Psoas muscle (tissue), 8 donors: ENCODE results near the gene ACE. TPM values are rescaled to one million over a fixed set of nuclear protein-coding genes. Genes with fewer than 3 reads are reported as not detected.

Experiments
- ATAC-seq, 4 donors: fragments of 200-7000 bp; cut with Tn5 transposase; one replicate each; pipeline ENCODE4 v1.9.1; 2020; ENCODE audit warnings: moderate library complexity in 3 of 4, mild to moderate bottlenecking in 2 of 4
- DNase-seq, 2 donors: peaks; one replicate each; pipeline ENCODE4 v3.0.0-alpha.2; 2020
- H3K27ac ChIP-seq: fragments of 200-600 bp; one replicate; pipeline ENCODE4 v1.8.0; 2022
- H3K27me3 ChIP-seq, 3 donors: fragments of 200-600 bp in 1 of 3; one replicate each; pipeline versions ENCODE4 v1.6.1 to v1.8.0; 2013 to 2022; ENCODE audit warnings: low read length in 2 of 3, mild to moderate bottlenecking in 2 of 3, moderate library complexity in 1 of 3; ENCODE audit not compliant: insufficient read depth in 3 of 3
- H3K36me3 ChIP-seq, 2 donors: fragments of 200-600 bp in 1 of 2; one replicate each; pipeline versions ENCODE4 v1.6.1 to v1.8.0; 2013 to 2022; ENCODE audit warnings: low read depth in 1 of 2, mild to moderate bottlenecking in 1 of 2, moderate library complexity in 1 of 2; ENCODE audit not compliant: insufficient read depth in 1 of 2
- H3K4me1 ChIP-seq: fragments of 200-600 bp; one replicate; pipeline ENCODE4 v1.8.0; 2022
- H3K4me3 ChIP-seq: fragments of 200-600 bp; one replicate; pipeline ENCODE4 v1.8.0; 2022; ENCODE audit warnings: mild to moderate bottlenecking
- H3K9me3 ChIP-seq: fragments of 200-600 bp; one replicate; pipeline ENCODE4 v1.8.0; 2022
- CTCF ChIP-seq: fragments of 200-600 bp; IDR thresholded peaks from one replicate; pipeline ENCODE4 v1.8.0; 2022; ENCODE audit warnings: antibody characterized with exemption
- WGBS, 3 donors: extraction: QIAGEN DNeasy Blood & Tissue Kit; methylation state at CpG; one replicate each; pipeline versions ENCODE4 v1.1.6 to v1.1.7; 2013; 5-methylcytosine and 5-hydroxymethylcytosine counted together
- intact Hi-C, 2 donors: fragments of 100-400 bp; cut with DNase I; formaldehyde crosslinking; loops; one replicate each; pipeline versions ENCODE4 v1.11.0 to v1.14.2; 2022
- polyA plus RNA-seq, 3 donors: library from polyadenylated mRNA; stranded (reverse); fragments of 200-250 nt; gene quantifications; one replicate each; pipeline ENCODE4 v1.2.3, GENCODE V29; 2013
- total RNA-seq, 4 donors: library from RNA; stranded (reverse); fragmentation: NEBNext Ultra II Directional in 2 of 4; extraction: Animal tissue kit (Norgen Biotek cat#: 25700) in 2 of 4; gene quantifications; one replicate each; pipeline versions ENCODE4 v1.2.1 to v1.2.4, GENCODE V29; 2021 to 2023
- donor health status: healthy with polysubstance abuse.
- donor health status: DM: no; HTN: no; CAD: no; lungs with moderate emphysema.
- donor health status: Bipolar disorder and iron deficiency.
- donor health status: healthy.
- donor health status: DM: yes; HTN: yes; CAD: no.
- donor health status: DM: no; HTN: no; CAD: no.
- donor health status: DM: no; HTN: no; CAD: no.
- donor health status: DM: yes; HTN: yes; CAD: no.

Gene ACE
- total and polyA plus RNA-seq, 7 donors: 0.82 to 12.5 (median 2.0) TPM

GRCh38 chr17:63439687-63440086 is 37.2 kb upstream of the ACE start:
- 51 to 60% (median 52%) methylated on average over 8 of the region's 8 CpGs for WGBS, 3 donors
- ATAC-seq (no peak), DNase-seq (no peak)
- Histone ChIP-seq H3K27ac (peak overlapping the region; percentile 55), H3K9me3 (no peaks in the 10 kb centered on the region), H3K36me3 (no peaks in the 10 kb centered on the region), H3K4me1 (peaks cover 11% of the 10 kb centered on the region), H3K27me3 (peaks cover 0 to 8% (median 2%) of the 10 kb centered on the region in 3 donors), H3K4me3 (peak overlapping the region; percentile 22)
- intact Hi-C loops: no loop called here
- TF ChIP-seq CTCF: no peak

- H3K4me3 ChIP-seq: peak overlapping the region; percentile 22
- 62 to 73% (median 70%) methylated on average over 22 of the region's 22 CpGs for WGBS, 3 donors
- no peak for TF ChIP-seq CTCF
- ATAC-seq (no peak), DNase-seq (no peak)
- H3K27me3 ChIP-seq: peaks cover 0 to 8% (median 2%) of the 10 kb centered on the region in 3 donors
- no peaks in the 10 kb centered on the region for H3K36me3 ChIP-seq
- H3K4me1 ChIP-seq: peaks cover 6% of the 10 kb centered on the region
- H3K9me3 ChIP-seq: no peaks in the 10 kb centered on the region
- intact Hi-C loops: no loop called here
- peak overlapping the region; percentile 55 for H3K27ac ChIP-seq
Measured at GRCh38 chr17:63440127-63440769, 36.6 kb upstream of the ACE start.

- no peak for TF ChIP-seq CTCF
- ATAC-seq (no peak), DNase-seq (no peak)
- 72 to 78% (median 73%) methylated on average over 16 of the region's 16 CpGs for WGBS, 3 donors
- Histone ChIP-seq H3K27me3 (peaks cover 0 to 13% (median 2%) of the 10 kb centered on the region in 3 donors), H3K36me3 (no peaks in the 10 kb centered on the region), H3K4me3 (no peak overlapping the region), H3K9me3 (no peaks in the 10 kb centered on the region), H3K4me1 (no peaks in the 10 kb centered on the region), H3K27ac (no peak overlapping the region)
- intact Hi-C loops: no loop called here
Measured at GRCh38 chr17:63440770-63441335, 36.0 kb upstream of the ACE start.

- TF ChIP-seq CTCF: no peak
- H3K9me3 ChIP-seq: no peaks in the 10 kb centered on the region
- H3K4me3 ChIP-seq: no peak overlapping the region
- H3K36me3 ChIP-seq: no peaks in the 10 kb centered on the region
- peaks cover 4% of the 10 kb centered on the region for H3K4me1 ChIP-seq
- WGBS, 3 donors: 83 to 86% (median 84%) methylated on average over 13 of the region's 13 CpGs
- H3K27ac ChIP-seq: no peak overlapping the region
- no peak for DNase-seq
- no peak for ATAC-seq
- H3K27me3 ChIP-seq: peaks cover 0 to 19% (median 6%) of the 10 kb centered on the region in 3 donors
- intact Hi-C loops: no loop called here
Measured at GRCh38 chr17:63441654-63442053, 35.2 kb upstream of the ACE start.
